Activated CD4-positive, alpha-beta T cell treated with anti-CD3 and anti-CD28 coated beads, Interleukin-2, amount 50 U/mL, for 16 hours (primary cell): ENCODE data around the gene PITPNC1.
"Not testable (repeated sequence)": the region's sequence is repeated elsewhere in the genome, so short reads cannot be mapped to it uniquely, and the experiment has no call there.

ENCODE experiments used
- DNase-seq: peaks from one replicate; pipeline ENCODE4 v3.0.0-alpha.2; 2020

PITPNC1 gene

DNA sequence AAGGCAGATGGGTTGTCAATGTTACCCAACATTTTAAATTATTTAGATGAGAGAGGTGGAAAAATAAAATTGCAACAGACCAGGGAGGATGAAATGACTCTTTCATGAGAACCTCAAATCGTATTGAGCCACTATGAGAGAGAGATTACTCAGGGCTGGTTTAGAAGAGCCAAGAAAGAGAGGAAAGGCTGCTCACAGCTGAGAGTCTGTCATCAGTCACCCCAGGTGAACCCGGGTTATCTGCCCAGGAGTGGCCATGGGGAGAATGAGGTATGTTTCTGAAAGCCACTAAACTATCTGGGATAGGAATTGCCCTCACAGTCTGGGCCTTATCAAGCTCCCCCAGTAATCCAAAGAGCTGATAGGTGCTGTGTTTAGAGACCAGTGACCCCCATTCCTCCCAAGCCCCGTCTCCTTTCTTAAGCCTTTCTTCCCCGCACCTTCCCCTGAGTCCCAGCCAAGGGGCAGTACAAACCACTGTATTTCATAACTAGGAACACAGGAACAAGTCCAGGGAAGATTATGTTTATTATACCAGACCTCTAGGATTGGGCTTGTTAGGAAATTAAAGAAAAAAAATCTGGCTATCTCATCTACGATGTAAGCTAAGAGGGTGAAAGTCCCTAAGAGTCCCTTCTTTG is 181.8 kb downstream of the PITPNC1 start:
- no peak for DNase-seq

DNA sequence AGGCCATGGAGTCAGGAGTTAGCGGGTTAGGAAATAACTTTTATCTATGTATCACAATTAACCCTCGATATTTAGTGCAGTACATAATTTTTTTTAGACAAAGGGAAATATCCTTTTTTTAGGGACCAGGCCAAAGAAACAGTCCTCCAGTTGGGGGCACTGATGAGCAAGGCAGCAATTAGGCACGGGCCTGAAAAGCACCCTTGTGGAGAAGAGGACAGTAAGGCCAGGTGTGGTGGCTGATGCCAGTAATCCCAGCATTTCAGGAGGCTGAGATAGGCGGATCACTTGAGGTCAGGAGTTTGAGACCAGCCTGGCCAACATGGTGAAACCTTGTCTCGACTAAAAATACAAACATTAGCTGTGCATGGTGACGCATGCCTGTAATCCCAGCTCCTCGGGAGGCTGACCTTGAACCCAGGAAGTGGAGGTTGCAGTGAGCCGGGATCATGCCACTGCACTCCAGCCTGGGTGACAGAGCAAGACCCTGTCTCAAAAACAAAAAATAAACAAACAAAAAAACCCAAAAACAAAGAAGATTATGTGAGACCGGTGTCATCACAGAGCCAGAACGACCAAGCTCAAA is 182.4 kb downstream of the PITPNC1 start:
- no peak for DNase-seq

DNA sequence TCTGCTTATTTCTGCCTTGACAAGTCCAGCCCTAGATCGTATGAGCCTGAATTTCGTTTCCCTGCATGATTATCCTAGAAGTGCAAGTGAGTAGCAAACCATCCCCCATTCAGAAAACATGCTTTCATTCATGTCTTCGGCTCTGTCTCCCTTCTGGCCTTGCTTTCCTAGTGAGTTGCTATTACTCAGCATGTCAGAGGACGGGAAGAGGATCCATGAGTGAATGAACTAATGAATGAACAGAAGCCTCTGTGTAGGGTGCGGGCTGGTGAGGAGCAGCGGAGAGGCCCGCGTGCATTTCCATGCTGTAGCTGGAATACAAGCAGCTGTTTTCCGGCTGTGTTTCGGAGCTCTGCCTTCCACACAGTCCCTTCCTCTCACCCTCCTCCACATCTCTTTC is 184.9 kb downstream of the PITPNC1 start:
- DNase-seq, result no peak

DNA sequence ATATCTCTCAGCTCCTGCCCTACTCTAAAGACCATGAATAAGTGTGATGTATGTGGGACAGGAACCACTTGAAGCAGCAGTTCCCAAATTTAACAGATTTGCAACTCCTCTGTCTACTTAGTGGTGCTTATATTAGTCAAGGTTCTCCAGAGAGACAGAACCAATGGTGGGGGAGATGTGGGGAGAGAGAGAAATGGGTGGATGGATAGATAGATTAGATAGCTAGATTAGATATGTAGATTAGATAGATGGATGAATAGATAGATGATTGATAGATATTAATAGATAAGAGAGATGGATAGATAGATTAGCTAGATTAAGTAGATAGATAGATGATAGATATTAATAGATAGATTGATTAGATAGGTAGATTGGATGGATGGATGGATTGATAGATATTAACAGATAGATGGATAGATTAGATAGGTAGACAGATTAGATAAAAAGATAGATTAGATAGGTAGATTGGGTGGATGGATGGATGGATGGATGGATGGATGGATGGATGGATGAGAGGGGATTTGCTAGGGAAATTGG is 186.7 kb downstream of the PITPNC1 start:
- no peak for DNase-seq

DNA sequence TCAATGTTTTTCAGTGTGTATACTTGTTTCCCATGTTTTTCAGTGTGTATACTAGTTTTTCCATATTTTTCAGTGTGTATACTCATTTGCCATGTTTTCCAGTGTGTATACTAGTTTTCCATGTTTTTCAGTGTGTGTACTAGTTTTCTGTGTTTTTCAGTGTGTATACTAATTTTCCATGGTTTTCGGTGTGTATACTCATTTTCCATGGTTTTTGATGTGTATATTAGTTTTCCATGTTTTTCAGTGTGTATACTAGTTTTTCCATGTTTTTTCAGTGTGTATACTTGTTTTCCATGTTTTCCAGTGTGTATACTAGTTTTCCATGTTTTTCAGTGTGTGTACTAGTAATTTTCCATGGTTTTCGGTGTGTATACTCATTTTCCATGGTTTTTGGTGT is 188.0 kb downstream of the PITPNC1 start:
- no peak for DNase-seq

DNA sequence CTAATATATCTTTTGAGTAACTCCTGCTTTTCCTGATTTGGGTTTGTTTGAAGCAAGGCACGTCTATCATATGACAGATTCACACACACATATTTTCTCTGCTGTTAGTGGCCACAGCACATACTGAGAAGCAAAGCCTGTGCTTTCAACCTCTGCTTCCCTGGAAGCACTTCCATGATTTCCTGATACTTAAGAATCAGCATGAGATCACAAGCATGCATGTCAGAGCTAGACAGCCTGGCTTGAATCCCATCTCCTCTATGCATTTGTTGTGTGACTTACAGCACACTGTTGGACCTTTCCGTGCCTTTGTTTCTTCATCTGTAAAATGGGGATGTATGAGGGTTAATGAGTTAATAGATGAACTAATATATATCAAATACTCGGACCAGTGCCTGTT is 189.6 kb downstream of the PITPNC1 start:
- no peak for DNase-seq

DNA sequence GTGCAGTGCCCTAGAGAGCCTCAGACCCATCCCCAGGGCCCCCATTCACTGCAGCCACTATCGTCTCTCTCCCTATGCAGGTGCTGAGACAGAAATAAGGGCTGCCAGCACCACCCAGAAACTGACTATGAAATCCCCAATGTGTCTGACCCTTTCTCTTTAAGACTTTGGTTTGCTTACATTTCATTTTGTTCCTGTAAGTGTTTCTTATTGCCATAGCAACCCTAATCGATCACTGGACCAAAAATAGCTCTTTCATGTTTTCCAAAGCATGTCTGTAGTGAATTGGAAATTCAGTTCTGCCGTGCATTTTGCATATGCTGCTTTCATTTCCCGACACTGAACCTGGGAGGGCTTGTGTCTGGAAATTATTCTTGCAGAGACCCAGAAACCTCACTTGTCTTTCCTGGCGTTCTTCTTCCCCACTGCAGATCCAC is 192.0 kb downstream of the PITPNC1 start:
- DNase-seq, result no peak

DNA sequence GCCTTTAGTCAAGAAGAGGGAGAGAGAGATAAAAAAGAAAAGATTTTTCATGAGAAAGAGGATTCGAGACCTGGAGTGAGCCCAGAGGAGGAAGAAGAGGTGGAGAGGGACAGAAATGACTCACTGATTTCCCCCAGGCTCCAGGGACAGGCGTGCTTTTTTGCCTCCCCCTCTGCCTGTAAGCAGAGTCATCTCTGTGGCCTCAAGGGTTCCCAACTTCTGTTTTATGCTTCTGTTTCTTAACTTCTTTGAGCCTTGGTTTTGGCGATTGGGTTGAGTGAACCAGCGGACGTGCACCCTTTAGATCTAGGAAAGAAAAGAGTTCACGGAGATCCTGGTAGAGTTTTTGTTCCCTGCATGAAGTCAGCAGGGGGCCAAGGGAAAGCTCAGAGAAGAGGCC is 192.8 kb downstream of the PITPNC1 start:
- DNase-seq, result no peak

DNA sequence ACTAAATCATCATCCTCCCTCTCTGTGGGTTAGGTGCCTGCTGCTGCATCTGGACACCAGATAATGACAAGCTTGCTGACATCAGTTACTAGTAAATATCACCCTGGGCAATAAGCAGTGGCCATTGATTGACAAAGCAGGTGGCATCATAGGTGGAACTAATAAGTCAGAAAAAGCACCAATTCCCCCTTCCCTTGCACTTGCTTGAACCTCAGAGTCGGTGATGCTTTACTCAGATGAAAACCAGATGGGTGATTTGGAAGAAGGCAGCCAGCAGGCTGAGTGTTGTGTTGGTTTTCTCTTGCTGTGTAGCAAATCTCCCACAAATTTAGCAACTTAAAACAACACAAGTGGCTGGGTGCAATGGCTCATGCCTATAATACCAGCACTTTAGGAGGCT is 193.7 kb downstream of the PITPNC1 start:
- DNase-seq, result no peak

DNA sequence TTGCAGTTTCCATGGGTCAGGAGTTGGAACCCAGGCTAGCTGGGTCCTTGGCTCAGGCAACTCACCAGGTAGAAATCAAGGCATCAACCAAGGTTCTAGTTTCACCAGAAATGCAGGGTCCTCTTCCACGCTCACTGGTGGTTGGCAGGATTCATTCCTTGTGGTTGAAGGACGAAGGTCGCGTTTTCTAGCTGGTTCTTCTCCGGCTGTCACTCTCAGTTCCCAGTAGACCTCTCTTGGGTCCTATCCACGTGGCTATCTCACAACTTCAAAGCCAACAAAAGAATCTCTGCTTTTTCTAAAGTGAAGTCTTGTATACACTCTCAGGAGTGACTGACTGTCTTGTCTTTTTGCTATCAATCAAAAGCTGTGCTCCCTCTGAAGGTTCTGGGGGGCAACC is 194.4 kb downstream of the PITPNC1 start:
- no peak for DNase-seq

DNA sequence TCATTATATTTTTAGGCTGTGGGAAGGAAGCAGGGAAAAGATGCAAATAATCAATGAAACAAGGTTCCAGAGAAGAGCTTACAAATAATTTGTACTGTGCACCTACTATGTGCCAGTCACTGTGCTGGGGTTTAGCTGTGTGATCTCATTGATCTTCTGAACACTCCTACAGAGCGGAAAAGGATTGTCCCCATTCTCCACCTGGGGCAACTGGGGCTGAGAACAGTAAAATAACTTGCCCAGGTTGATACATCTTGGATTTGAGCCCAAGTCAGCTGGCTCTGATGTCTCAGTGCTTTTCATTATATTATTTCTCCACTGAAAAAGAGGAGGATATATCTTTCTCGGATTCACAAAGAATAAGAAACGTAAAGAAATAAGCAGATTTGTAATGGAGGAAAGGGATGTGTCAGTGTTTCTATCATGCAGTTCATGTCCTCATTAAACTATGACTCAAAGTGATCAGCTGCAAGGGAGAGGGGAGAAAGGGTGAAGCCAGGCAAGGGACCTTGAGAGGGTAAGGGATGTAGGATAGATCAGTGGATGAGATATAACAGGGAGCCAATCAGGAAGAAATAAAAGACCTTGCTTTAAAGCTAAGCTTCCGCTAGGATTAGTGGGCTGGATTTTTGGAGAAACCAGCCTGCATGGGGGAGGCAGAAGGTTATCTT is 197.0 kb downstream of the PITPNC1 start:
- no peak for DNase-seq

DNA sequence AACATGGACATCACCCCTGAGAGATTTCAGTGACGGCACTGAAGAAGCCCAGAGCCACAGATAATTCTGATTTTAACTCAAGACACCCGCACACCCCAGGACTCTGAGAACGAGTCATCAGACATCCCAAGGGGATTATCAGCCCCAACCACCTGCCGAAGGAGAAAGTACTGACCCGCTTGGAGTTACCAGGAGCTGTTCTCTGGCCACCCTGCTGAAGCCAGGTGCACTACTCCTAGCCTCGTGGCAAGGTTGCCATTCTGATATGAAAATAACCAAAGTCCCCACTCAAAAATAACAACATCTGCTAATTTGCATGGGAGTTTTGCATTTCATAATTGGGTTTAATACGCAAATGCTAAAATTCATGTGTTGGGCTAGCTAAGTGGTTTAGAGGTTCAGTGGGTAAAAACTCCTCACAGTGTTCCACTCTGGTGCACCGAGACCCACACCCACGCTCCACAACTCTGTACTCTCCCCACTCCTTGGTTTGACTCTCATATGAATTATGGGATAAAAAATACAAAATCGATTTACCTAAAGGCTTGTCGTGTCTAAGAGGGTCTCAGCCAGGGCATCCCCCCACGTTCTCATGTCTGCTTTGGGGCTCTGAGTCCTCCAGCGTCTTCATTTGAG is 197.7 kb downstream of the PITPNC1 start:
- DNase-seq, result no peak

DNA sequence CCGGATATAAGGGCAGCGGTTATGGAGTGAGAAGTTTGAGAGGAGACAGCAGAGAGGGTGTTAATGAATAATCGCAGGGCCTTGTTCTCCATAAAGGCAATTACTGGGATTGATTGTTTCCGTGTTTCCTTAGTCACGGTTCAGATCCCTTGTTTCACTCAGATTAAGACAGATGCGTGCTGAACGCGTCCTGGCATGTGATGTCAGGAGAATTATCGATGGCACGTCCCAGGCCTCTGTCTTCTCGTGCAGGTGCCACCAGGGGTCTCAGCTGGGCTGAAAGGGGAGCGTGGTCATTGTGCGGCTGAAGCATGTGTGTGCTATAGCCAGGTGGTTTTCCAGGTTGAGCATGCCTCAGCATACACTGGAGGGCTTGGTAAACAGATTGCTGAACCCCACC is 198.2 kb downstream of the PITPNC1 start:
- DNase-seq, result no peak

DNA sequence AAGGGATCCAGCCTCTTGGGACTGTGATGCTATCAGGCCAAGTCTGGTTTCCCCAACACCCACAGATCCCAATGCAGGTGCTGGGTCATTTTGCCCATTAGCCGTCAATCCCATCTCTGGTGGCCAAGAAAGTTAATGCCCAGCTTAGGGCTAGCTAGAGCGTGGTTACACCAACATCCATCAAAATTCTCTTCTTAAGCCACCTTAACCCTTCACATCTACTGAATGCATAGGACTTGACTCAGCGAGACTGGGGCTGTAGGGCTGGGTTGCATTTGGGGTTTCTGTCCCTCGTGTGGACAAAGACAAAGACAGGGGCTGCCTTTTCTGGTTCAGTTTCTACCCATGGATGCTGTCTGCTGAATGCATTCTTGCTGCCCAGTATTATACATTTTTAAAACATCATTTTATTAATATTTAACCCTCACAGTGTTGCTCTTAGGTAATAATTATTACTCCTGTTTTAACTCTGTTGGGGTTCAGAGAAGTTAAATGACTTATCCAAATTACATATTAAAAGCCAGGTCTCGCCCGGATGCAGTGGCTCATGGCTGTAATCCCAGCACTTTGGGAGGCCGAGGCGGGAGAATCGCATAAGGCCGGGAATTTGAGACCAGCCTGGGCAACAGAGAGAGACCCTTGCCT is 199.5 kb downstream of the PITPNC1 start:
- DNase-seq, result no peak

DNA sequence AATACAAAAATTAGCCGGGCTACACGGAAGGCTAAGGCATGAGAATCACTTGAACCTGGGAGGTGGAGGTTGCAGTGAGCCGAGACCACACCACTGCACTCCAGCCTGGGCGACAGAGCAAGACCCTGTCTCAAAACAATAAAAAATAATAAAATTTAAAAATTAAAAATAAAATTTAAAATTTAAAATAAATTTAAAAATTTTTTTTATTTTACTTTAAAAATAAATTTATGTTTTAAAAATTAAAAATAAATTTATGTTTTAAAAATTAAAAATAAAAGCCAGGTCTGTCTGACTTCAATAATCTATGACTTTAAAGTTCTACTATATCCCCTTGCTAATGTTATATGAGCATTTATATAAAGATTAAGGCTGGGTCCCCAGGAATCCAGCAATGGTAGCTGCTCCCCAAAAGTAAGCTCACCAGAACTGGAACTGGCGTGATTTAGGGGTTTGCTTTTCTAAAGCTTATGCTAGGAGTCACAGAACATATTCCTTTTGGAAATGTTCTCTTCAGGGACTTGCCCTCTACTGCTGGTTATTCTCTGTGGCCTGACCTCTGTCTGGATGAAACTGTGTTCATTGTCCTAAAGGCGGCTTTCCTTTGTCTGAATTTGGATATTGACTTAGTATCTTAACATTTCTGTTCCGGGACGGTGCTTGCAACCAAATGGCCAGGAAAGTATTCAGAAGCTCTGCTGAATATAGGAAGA is 200.5 kb downstream of the PITPNC1 start:
- no peak for DNase-seq

DNA sequence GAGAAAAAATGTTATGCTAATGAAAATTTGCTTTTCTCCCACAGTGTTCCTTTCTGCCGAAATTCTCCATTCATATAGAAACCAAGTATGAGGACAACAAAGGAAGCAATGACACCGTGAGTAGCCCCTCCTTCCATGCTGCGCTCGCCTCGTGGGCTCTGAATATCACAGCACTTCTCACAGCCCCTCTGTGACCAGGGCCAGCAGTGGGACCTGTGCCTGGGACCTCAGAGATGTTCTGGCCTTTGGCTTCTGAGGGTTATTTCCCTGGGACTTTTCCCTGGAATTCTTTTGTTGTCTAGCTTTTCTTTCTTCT is 201.0 kb downstream of the PITPNC1 start:
- no peak for DNase-seq

DNA sequence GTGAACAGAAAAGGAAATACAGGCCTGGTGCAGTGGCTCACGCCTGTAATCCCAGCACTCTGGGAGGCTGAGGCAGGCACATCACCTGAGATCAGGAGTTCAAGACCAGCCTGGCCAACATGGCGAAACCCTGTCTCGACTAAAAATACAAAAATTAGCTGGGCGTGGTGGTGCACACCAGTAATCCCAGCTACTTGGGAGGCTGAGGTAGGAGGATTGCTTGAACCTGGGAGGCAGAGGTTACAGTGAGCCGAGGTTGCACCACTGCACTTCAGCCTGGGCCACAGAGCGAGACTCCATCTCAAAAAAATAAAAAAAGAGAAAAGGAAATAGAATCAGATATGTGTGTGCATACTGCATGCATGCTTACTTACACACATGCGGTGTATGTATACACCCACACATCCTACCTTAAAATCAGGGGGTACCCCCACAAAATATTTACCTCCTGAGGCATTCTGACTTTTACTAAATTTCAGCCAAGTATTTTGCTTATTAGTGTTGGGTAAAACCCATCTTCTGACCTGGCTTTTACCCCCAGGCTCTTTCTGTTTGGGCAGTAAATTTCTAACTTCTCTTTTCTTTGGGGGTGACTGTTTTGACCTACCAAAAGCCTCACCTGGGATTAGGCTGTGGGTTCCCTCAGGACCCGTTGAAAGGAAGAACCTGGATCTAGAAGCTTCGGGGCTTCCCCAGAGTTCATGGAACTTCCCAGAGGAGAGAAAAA is 201.8 kb downstream of the PITPNC1 start:
- not testable (repeated sequence) for DNase-seq

DNA sequence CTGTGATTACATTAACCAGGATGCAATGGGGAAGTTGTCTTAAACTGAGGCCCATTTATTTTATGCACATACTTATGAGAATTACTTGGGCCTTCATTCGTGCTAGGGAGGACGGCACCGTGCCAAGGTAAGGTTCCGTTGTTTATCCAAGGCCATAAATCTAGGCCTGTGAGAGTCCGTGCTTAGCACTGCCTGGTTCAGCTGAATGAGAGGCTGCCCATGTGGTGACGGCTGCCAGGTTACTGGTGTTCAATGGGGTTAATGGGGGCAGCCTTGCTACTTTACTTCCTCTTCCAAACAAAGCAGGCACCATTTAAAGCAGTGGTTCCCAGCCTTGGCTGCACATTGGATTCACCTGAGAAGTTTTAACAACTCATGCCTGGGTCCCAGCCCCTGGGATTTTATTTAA is 205.6 kb downstream of the PITPNC1 start:
- no peak for DNase-seq

DNA sequence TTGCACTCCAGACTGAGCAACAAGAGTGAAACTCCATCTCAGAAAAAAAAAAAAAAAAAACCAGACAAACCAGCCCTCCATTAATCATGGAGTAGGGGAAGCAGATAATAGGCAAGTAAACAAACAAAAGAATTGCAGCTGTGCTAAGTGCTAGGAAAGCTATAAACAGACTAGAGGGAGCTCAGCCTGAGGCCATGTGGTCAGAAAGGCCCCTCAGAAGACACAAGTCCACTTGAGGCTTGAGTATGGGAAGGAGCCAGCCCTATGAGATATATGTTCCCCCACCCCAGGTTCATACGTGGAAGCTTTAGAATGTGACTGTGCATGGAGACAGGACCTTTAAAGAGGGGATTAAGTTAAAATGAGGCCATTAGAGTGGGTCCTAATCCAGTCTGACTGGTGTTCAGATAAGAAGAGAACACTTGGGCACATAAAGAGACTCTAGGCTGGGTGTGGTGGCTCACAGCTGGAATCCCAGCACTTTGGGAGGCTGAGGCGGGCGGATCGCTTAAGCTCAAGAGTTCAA is 208.1 kb downstream of the PITPNC1 start:
- no peak for DNase-seq

DNA sequence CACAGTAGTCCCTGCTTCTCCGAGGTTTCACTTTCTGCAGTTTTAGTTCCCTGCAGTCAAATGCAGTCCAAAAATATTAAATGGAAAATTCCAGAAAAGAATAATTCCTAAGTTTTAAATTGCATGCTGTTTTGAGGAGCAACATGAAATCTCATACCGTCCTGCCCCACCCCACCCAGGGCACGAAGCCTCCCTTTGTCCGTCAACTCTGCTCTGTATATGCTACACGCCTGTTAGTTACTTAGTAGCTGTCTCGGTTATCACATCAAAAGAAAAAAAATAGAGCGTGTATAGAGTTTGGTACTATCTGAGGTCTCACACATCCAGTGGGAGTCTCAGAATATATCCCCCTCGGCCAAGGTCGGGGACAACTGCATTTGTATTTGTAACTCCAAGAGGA is 211.2 kb downstream of the PITPNC1 start:
- DNase-seq, result no peak

DNA sequence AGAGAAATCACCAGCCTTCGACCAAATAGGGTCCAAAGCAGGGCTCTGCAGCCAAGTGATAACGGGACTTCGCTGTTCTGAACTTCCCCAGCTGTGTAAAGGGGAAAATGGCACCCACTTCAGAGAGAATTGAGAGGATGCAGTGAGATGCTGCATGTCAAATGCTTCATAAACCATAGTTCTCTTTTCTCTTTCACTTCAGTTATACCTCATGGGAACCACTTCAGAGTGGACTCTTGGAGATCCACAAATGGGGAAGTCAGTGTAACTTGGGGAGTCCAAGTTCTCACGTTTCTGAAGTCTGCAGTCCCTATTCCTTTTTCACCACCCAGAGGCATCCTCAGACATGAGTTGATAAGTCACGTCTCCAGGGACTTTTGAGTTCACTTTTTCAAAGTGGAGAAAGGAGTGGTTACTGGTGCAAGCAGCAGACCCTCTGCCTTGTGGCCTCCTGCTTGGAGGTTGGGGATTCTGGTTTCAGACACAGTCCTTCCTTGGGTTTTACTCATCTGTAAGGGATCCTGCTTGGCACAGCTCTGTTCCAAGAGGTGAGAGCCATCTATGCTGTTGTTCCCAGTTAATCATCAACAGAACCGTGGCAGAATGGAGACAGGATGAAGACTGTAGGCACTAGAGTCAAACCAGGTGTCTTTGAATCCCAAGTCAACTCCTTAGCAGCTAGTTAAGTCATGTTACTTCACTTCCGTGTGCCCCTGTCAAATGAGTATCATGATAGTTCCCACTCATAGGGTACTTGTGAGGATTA is 217.2 kb downstream of the PITPNC1 start:
- no peak for DNase-seq
